ENCODE measurements around the gene P2RY8.
"Not testable (repeated sequence)": the region's sequence is repeated elsewhere in the genome, so short reads cannot be mapped to it uniquely, and the experiment has no call there.

Gene P2RY8

GRCh38 chrX:1484638-1485019 lies 52.4 kb downstream of the P2RY8 start:
- DNase-seq: no peak

GRCh38 chrX:1483843-1484637 lies 52.9 kb downstream of the P2RY8 start:
- no peak for DNase-seq

DNA sequence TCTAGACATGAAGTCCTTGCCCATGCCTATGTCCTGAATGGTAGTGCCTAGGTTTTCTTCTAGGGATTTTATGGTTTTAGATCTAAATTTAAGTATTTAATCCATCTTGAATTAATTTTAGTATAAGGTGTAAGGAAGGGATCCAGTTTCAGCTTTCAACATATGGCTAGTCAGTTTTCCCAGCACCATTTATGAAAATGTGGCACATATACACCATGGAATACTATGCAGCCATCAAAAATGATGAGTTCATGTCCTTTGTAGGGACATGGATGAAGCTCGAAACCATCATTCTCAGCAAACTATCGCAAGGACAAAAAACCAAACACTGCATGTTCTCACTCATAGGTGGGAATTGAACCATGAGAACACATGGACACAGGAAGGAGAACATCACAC lies 54.5 kb downstream of the P2RY8 start:
- DNase-seq: not testable (repeated sequence)

DNA sequence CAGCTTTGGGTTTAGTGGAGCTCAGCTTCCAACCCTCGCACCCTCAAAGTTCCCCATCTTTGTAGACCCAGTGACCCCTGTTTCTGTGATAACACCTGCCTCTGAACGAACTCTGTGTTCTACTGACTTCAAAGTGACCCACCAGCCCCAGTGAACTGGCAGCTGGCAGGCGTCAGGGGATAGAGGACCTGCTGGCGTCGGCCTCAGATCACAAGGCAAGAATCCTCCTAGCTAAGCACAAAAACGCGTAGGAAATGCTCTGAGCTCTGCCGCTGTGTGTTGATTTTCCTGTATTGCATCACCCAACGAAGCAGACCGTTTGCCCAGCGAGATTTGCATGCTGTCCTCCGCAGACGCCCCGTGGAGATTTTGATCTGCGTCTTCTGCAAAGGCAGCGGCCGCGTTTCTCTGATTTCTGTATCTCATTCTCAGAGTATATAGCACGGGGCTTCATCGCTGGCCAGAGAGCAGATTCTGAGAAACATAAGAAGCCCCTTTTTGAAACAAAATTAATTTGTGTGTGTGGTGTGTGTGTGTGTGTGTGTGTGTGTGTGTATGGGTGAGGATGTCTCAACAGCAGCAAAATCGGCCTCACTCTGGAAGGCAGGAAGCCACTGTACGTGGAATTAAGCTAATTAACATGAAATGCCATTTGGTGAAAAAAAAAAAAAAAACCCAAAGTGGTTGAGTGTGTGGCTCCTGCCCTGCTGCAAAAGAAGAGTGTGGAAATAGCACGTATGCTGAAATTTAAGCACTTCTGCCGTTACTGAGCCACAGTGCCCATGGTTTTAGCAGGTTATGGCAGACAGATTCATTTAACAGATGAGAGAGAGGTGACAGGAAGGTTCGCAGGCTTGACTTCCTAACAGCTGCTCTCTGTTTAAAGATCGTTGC lies 55.1 kb downstream of the P2RY8 start:
- DNase-seq: peak; percentile 68

GRCh38 chrX:1480082-1480785 lies 56.8 kb downstream of the P2RY8 start:
- DNase-seq: no peak

DNA sequence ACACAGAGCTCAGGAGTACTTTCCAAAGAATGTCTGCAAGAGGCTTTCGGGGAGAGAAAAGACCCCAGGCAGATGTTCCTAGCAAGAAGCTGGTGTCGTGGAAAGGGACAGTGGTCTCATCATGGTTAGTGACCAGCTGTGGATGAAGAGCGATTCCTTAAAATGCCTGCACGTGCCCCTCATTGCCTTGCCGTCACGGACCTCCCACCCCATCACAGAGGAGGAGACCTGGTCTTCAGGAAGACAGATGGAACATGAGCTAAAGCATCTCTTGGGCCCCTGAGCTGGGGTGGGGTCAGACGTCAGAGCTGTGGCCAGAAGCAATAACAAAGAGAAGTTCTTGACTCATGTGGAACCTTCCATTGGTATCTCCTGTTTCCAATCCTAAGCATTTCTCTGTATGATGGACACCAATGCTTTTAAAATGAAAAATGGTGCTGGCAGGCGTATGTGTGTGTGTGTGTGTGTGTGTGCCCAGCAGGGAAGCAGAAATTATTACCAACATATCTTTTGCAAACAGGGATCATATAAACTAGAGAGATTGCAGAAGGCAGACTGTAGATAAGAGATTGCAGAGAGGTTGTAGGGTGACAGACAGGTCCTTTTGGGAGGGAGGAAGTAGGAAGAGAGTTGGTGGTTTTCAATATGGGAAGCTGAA lies 59.1 kb downstream of the P2RY8 start:
- DNase-seq: no peak

DNA sequence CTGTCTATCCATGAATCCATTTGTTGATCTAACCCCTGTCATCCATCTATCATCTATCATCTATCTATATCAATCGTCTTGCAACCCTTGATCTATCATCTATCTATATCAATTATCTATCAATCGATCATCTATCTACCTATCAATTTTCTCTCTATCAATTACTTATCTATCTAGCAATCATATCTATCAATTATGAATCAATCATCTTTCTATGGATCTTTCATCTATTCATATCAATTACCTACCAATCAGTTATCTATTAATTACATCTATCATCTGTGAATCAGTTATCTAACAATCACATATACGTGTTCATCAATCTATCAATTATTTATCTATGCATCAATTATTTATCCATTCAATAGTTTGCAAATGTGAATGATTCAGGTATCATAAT lies 59.8 kb downstream of the P2RY8 start:
- no peak for DNase-seq

GRCh38 chrX:1476682-1477081 lies 60.3 kb downstream of the P2RY8 start:
- no peak for DNase-seq

DNA sequence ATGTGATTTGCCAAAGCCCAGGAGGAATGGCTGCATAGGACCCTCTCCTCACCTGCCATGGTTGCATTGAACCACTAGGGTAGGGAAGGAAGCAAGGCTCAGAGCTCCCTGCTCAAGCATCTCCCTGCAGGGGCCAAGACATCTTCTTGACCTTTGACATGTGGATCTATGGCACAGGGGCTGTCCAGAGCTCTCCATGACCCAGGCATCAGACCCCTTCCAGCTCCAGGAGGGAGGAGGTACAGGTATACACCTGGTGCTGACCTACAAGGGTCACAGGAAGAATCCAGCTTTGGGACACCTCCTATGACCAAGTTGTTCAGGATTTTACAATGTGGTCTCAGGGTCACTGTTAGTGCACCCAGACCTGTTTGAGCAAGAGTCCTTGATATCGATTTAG lies 61.1 kb downstream of the P2RY8 start:
- DNase-seq: no peak

DNA sequence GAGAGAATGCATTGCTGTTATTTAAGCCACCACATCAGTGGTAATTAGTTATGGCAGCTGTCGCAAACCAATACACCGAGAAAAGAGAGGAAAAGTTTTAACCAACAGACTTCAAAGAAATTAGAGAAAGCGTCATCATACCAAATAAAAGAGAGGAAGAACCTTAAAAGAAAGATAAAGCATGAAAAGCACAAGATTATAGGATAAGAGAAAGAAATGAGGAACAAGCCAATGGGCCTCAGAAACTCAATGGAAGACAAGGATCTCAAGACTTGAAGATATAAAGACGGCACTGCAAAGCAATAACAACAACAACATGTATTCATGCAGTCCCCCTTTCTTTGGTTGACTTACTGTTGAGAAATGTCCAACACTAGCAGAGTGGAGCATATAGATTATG lies 61.5 kb downstream of the P2RY8 start:
- no peak for DNase-seq

DNA sequence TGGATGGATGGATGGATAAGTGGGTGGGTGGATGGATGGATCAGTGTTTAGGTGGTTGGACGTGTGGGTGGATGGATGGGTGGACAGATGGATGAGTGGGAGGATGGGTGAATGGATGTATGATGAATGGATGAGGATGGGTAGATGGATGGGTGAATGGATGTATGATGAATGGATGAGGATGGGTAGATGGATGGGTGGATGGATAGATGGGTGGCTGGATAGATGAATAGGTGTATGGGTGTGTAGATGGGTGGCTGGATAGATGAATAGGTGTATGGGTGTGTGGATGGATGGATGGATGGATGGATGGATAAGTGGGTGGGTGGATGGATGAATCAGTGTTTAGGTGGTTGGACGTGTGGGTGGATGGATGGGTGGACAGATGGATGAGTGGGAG lies 62.4 kb downstream of the P2RY8 start:
- DNase-seq: not testable (repeated sequence)

- DNase-seq: no peak
Observed at GRCh38 chrX:1472975-1473374, 64.0 kb downstream of the P2RY8 start.

GRCh38 chrX:1468250-1468772 lies 68.7 kb downstream of the P2RY8 start:
- peak; percentile 74 for DNase-seq

- DNase-seq: no peak
Observed at GRCh38 chrX:1466971-1467561, 69.9 kb downstream of the P2RY8 start.

DNA sequence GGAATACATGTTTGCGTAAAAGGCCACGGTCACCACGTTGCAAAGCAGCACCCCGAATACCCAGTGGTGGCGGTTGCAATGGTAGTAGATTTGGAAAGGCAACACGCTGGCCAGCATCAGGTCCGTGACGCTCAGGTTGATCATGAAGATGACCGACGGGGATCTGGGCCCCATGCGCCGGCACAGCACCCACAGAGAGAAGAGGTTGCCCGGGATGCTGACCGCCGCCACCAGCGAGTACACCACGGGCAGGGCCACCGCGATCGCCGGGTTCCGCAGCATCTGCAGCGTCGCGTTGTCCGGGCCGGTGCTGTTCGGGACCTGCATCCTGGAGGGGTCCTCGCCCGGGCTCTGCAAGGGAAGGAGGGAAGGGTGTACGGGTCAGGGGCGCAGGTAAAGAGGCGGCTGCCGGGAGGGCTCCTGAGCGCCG lies 70.7 kb downstream of the P2RY8 start:
- DNase-seq: no peak

DNA sequence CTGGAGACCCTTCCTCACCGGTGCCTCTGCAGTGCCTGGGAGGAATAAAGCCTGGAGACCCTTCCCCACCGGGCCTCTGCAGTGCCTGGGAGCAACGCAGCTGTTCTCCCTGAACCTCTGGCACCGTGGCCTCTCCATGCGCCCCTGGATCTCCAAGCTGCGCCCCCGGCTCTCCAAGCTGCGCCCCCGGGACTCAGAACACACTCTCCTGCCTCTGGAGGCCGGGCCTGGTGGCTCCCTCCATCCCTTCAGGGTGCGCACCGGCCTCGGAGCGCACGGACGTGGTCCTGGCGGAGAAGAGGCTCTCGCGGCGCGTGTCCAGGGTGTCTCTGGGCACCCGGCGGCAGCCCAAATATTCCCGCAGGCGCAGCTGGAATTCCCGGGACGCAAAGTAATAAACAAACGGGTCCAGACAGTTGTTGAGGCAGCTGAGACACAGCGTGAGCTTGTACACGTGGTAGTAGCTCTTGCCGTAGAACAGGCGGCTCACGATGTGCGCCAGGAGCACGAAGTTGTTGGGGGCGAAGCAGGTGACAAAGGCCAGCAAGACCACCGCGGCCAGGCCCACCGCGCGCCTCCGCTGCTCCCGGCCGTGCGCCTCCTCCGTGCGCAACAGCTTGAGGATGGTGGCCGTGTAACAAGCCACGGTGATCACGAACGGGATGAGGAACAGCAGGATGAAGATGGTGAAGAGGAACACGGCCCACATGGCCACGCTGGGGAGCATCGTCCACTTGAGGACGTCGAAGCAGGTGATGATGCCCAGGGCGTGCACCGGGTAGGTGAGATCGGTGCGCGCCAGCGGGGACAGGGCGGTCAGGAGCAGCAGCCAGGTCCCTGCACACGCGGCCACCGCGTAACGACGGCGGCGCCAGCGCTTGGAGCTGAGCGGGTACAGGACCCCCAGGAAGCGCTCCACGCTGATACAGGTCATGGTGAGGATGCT lies 71.4 kb downstream of the P2RY8 start:
- no peak for DNase-seq

DNA sequence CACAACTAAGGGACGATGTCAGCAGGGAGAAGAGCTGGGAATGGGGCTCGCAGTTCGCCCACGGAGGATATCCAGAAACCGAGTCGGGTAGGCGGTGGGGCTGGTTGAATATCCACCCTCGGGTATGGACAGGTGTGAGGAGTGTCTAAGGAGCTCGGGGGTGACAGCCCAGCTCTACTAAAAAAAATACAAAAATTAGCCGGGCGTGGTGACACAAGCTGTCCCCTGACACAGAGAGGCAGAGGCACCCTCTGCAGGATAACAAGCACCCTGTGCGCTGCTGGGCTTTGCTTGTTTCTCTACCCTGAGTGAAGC lies 72.1 kb downstream of the P2RY8 start:
- DNase-seq: no peak

DNA sequence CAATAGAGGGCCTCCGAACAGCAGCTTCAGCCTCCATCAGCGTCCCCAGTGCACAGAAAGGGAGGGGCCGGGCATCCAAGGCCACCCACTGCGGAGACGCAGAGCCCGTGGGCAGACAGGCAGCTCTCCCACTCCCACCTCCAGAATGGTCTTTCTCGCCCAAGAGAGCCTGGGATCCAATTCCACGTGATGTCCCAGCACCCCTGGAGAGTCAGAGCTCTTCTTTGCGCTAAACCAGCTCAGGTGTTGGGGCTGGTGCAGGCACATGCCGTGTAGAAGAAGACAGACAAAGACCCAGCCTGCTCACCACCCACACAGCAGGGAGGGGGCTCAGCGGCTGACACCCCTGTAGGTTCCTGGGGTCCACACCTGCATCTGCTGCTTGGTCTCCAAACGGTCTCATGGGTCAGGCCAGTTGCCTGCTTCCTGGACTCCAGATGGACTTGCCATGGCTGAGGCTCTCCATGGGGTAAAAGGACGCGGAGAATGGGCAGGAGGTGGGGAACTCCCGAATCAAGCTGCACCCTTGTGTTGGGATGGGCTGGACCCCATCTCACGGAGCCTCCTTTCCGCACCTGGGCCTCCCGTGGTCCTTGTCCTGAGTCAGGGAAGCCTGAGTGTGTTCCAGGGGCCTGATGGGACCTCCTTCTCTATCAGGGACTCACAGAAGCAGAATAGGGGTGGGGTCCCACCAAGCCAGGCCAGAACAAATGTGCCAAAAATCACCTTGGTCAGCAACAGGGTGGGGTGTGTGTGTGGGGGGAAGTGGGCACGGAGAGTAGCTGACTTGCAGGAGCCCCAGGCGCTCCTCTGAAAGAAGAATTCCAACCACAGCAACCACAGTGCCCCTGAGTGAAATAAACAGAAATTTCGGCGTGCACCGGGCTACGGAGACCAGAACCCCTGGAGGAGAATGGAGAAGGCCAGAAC lies 72.7 kb downstream of the P2RY8 start:
- DNase-seq: no peak

DNA sequence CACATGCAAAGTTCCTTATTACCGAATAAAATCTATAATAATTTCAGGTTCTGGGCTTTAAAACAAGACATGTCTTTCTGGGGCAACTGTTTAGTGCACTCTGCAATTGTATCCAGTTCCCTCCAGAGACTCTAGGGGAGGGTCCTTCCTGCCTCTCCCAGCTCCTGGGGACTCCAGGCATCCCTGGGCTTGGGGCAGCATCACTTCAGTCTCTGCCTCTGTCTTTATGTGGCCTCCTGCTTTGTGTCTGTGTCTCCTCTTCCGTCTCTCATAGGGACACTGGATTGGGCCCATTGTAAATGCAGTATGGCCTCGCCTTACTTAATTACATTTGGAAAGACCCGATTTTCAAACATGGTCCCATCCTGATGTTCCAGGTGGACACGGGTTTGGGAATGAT lies 73.4 kb downstream of the P2RY8 start:
- no peak for DNase-seq

Data from stimulated activated CD4-positive, alpha-beta T cell treated with anti-CD3 and anti-CD28 coated beads, Interleukin-4, amount 100 ng/mL, for 1 hour (primary cell).